ENCODE data around the gene SECTM1.

The SECTM1 gene

GRCh38 chr17:82277851-82278250 lies 55.7 kb downstream of the SECTM1 start:
- no peak for DNase-seq

GRCh38 chr17:82276938-82277337 lies 56.6 kb downstream of the SECTM1 start:
- DNase-seq = no peak

- no peak for DNase-seq
These were observed 58.2 kb downstream of the SECTM1 start for GRCh38 chr17:82275326-82275725.

- no peak for DNase-seq
These were observed 59.2 kb downstream of the SECTM1 start for GRCh38 chr17:82274134-82275020.

GRCh38 chr17:82273327-82274133 lies 60.0 kb downstream of the SECTM1 start, which contains the start of gene CSNK1D:
CSNK1D (minus strand) TSS chr17:82273700; CDS start chr17:82273381, 319 bp downstream.
- peak; percentile 95 to 96 for DNase-seq

GRCh38 chr17:82272495-82273326 lies 60.9 kb downstream of the SECTM1 start:
- DNase-seq = peak; percentile 38 to 42

- no peak for DNase-seq
These were observed 62.2 kb downstream of the SECTM1 start for GRCh38 chr17:82271401-82271800.

Measured in stimulated activated CD4-positive, alpha-beta T cell treated with anti-CD3 and anti-CD28 coated beads, Interleukin-2, amount 100 ng/mL, for 24 hours (primary cell).